GDM1 (cell line): Measurements from ENCODE around the gene CGB8.

Source experiments
- DNase-seq: peaks from one replicate; lab custom pipeline; 2025; lab: John Stamatoyannopoulos, UW

CGB8 gene

DNA sequence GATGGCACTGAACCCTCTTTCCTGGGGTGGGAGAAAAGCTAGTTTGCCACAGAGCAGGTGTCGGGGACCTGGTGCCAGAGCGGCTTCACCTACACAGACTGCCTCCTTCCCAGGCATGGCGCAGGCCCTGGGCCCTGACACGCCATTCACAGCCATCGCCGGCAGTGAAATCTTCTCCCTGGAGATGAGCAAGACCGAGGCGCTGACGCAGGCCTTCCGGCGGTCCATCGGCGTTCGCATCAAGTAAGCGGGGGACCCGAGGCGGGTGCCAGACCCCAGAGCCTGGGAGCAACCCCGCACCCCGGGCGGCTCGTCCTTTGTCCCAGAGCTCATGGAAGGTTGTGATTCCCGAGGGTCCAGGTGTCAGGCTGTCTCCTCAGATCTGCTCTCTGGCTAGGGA lies 42.0 kb downstream of the CGB8 start:
- DNase-seq, result no peak

DNA sequence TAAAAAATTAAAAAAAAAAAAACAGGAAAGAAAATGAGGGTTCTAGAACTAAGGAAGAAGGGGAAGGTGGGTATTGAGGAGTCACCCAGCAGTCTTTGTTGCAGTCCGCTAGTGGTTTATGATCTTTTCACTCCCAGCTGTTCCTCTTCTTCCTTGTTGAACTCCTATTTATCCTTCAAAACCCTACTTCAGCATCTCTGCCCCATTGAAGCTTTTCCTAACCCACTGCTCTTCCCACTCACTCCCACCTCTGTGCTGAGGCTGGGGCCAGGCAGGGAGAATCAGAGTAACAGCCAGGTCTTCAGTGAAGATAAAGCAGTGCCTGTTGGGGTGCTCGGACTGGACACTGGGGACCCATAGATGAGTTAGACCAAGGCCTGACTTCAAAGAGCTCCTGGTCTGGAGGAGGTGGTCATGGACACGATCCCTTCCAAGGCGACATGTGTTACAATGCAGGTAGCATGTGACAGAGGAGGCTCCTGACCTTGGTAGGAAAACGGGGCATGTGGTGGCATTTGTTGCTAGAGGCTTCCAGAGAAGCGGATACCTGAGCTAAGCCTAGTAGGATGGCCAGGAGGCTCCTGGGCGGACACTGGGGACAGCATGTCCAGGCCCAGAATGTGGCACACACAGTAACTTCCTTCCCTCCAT lies 43.8 kb downstream of the CGB8 start:
- DNase-seq, result no peak

- DNase-seq, result no peak
Measured at GRCh38 chr19:49004133-49004532, 44.8 kb downstream of the CGB8 start.

DNA sequence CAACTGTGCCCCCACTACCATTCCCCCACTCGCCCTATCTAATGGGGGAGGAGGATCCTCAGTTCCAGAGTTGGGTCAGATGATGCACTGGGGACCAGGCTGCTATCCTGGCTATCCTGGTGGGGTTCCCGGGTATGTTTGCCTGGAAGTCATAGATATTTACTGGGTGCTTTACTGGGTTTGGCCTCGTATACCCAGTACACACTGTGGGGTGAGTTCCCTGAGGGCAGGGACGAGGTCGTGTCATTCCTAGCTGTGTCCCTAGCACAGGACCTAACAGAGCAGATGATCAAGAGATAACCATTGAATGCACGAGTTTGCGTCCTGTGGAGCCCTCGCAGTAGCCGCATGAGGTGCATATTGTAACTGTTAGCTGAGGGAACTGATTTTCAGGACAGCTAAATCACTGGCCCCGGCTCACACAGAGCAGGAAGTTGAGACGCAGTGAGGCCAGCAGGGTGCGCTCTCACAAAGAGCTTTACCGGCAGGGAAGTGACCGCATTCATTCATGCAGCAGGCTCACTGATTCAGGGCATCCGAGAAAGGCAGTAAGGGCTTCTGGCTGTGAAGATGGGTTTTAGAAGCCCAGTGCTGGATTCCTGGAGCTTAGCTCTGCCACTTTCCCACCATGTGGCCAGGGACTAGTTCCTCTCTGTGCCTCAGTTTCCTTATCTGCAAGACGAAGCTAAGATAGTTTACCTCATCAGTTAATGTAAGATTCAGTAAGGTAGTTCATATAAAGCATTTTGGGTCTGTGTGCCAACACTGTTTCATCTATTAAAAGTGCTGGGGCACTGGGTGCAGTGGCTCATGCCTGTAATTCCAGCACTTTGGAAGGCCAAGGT lies 49.2 kb downstream of the CGB8 start:
- DNase-seq, result no peak

DNA sequence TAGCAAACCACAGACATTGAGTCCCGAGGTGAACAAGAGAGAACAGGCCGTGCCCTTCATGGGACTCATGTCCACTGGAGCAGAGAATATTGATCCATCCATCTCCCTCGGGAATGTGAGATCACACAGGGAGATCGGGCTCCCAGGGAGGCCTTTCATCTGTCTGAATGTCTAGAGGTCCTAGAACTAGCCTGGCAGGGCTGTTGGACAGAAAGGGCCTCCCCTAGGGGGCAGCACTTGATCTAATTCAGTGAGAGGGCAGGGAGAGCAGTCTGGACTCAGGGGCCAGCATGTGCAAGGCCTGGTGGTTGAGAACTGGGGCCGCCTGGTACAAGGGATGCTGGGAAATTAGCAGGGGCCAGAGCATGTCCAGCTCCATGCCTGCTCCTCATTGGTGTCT lies 50.9 kb downstream of the CGB8 start:
- DNase-seq, result peak; percentile 42
